ENCODE data around the gene TSPAN5. TPM values are rescaled to one million over a fixed set of nuclear protein-coding genes. Genes with fewer than 3 reads are reported as not detected.

TSPAN5 gene
- total and polyA plus RNA-seq, 8 donors, result 0.23 to 2.6 (median 1.2) TPM

DNA sequence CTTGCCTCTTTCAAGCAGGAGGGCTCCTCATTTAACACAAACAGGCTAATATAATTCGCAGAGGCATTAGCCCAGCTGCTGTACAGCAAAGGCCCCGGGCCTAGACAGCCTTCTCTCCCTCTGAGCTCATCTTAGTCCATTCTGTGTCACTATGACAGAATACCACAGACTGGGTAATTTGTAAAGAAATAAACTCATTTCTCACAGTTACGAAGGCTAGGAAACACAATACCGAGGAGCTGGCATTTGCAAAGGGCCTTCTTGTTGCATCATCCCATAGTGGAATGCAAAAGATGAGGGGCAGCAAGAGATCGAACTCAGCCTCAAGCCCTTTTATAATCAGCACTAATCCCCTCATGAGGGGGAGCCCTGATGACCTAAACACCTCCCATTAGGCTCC, 48.5 kb downstream of the TSPAN5 start:
- FAIRE-seq (no peak), DNase-seq (no peak), ATAC-seq (no peak)
- Histone ChIP-seq H3K4me1 (no peaks in the 10 kb centered on the region), H3K4me3 (no peak overlapping the region), H3K9me3 (no peaks in the 10 kb centered on the region), H3K36me3 (no peaks in the 10 kb centered on the region), H3K27ac (no peak overlapping the region), H3K27me3 (no peaks in the 10 kb centered on the region)
- WGBS, 2 donors, result 76 to 94% methylated on average over 5 of the region's 5 CpGs
- intact Hi-C loops (cut with DNase I), result no loop called here
- TF ChIP-seq, protein P1, sequence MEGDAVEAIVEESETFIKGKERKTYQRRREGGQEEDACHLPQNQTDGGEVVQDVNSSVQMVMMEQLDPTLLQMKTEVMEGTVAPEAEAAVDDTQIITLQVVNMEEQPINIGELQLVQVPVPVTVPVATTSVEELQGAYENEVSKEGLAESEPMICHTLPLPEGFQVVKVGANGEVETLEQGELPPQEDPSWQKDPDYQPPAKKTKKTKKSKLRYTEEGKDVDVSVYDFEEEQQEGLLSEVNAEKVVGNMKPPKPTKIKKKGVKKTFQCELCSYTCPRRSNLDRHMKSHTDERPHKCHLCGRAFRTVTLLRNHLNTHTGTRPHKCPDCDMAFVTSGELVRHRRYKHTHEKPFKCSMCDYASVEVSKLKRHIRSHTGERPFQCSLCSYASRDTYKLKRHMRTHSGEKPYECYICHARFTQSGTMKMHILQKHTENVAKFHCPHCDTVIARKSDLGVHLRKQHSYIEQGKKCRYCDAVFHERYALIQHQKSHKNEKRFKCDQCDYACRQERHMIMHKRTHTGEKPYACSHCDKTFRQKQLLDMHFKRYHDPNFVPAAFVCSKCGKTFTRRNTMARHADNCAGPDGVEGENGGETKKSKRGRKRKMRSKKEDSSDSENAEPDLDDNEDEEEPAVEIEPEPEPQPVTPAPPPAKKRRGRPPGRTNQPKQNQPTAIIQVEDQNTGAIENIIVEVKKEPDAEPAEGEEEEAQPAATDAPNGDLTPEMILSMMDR (IDR thresholded peaks at IDR 0.05), result no peak

DNA sequence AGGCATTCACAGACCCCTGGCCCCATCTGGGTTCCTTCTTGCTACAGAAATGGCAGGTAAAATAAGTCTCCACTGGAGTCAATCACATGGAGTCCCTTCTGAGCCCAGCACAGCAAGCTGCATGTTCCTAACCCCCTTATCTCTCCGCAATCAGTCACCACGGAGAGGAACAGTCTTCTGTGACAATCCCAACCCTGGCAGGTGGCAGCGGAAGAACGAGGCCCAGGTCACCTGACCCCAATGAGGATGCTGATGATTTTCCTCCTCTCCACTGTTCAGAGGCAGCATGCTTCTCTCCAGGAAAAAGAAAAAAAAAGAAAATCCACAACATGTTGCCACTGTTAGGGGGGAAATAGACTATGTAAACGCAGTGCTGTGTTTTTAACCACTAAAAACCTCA, 50.1 kb downstream of the TSPAN5 start:
- no peak overlapping the region for H3K4me3 ChIP-seq
- no peaks in the 10 kb centered on the region for H3K27me3 ChIP-seq
- no peaks in the 10 kb centered on the region for H3K9me3 ChIP-seq
- no peak overlapping the region for H3K27ac ChIP-seq
- no peak for FAIRE-seq
- no peak for DNase-seq
- intact Hi-C loops (cut with DNase I), result no loop called here
- 56 to 59% methylated on average over 5 of the region's 5 CpGs for WGBS, 2 donors
- no peak for ATAC-seq
- TF ChIP-seq, protein P1 (IDR thresholded peaks at IDR 0.05), result no peak
- no peaks in the 10 kb centered on the region for H3K4me1 ChIP-seq
- H3K36me3 ChIP-seq, result no peaks in the 10 kb centered on the region

DNA sequence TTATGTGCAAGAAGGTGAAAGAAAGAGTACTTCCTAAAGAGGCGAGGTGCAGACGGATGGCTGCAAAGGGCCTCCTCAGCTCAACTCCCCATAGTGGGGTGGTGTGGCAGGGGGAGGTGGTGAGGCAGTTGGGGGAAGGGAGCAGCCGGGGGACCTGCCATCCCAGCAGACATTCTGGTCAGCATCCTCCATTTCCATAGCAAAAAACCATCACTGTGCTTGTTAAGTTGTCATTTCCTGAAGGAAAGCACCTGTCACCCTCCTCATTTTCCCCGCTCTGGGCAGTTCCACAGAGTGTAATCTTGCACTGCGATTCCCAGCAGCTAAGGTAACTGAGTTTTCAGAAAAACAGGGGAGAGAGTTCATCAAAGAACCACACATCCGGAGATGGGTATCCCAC, 51.5 kb downstream of the TSPAN5 start:
- no peak overlapping the region for H3K4me3 ChIP-seq
- no peaks in the 10 kb centered on the region for H3K4me1 ChIP-seq
- FAIRE-seq, result no peak
- WGBS, 2 donors, result 85 to 86% methylated on average over 6 of the region's 6 CpGs
- intact Hi-C loops (cut with DNase I), result no loop called here
- TF ChIP-seq, protein P1 (IDR thresholded peaks at IDR 0.05), result no peak
- no peak for DNase-seq
- H3K27ac ChIP-seq, result no peak overlapping the region
- no peaks in the 10 kb centered on the region for H3K9me3 ChIP-seq
- H3K27me3 ChIP-seq, result no peaks in the 10 kb centered on the region
- no peak for ATAC-seq
- H3K36me3 ChIP-seq, result no peaks in the 10 kb centered on the region

DNA sequence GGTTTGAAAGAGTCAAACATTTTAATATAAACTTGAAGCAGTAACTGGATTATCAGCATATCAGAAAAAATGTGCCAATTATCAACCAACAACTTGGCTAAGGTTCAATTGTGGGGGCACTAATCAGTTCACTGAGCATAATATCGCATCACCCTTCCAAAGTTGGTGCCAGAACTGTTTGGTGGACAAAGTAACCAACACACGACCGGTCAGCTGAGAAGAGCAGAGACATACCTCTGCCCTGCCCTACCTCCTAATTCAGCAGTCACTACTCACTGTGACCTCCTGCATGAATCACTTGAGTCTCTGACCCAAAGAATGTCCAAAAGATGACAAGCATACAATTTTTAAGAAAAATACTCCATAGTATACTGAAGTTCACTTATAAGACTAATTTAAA, 53.2 kb downstream of the TSPAN5 start:
- Histone ChIP-seq H3K27me3 (no peaks in the 10 kb centered on the region), H3K4me1 (no peaks in the 10 kb centered on the region), H3K27ac (no peak overlapping the region), H3K9me3 (no peaks in the 10 kb centered on the region), H3K36me3 (no peaks in the 10 kb centered on the region), H3K4me3 (no peak overlapping the region)
- no peak for ATAC-seq
- DNase-seq, result no peak
- WGBS, 2 donors, result 34 to 38% methylated on average over 3 of the region's 3 CpGs
- intact Hi-C loops (cut with DNase I), result no loop called here
- TF ChIP-seq, protein P1 (IDR thresholded peaks at IDR 0.05), result no peak
- no peak for FAIRE-seq

DNA sequence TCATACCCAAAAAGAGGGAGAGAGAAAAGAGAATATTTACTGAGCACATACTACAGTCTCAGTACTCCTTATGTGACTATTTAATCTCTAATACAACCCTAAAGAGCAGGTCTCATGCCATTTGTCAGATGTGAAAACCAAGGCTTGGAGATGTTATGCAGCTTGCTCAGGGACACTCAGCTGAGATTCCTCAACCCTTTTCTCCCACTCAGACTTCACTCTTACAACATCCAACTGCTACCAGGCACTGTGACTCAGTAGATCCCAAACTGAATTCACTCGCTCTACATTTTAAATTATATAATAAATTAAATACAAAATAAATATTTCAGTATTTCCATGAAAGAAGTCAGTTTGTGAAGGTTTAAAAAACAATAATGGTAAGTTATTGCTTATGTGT, 53.7 kb downstream of the TSPAN5 start:
- no peak for ATAC-seq
- intact Hi-C loops (cut with DNase I), result no loop called here

More for the DNA sequence above, 53.7 kb downstream of the TSPAN5 start:
- Histone ChIP-seq H3K36me3 (no peaks in the 10 kb centered on the region), H3K27ac (no peak overlapping the region), H3K4me3 (no peak overlapping the region), H3K9me3 (no peaks in the 10 kb centered on the region), H3K27me3 (no peaks in the 10 kb centered on the region), H3K4me1 (no peaks in the 10 kb centered on the region)
- no peak for FAIRE-seq
- 87 to 100% methylated on average over 1 of the region's 1 CpG for WGBS, 2 donors
- DNase-seq, result no peak
- TF ChIP-seq, protein P1 (IDR thresholded peaks at IDR 0.05), result no peak

All from pancreas (tissue), 10 donors.